Suprapubic skin (tissue), 4 donors: ENCODE measurements around the gene GALP. TPM values are rescaled to one million over a fixed set of nuclear protein-coding genes. Genes with fewer than 3 reads are reported as not detected.

Source experiments
- DNase-seq, 2 donors: peaks; one replicate each; pipeline ENCODE4 v3.0.0-alpha.2; 2019; ENCODE audit warnings: low spot score in 2 of 2
- H3K27ac ChIP-seq: fragments of 200-600 bp; sonication (generic); one replicate; pipeline ENCODE4 v1.5.1; 2019
- H3K27me3 ChIP-seq: fragments of 200-600 bp; sonication (generic); one replicate; pipeline ENCODE4 v1.5.1; 2019
- H3K36me3 ChIP-seq: fragments of 200-600 bp; sonication (generic); one replicate; pipeline ENCODE4 v1.5.1; 2019
- H3K4me1 ChIP-seq: fragments of 200-600 bp; sonication (generic); one replicate; pipeline ENCODE4 v1.5.1; 2019
- H3K4me3 ChIP-seq: fragments of 200-600 bp; sonication (generic); one replicate; pipeline ENCODE4 v1.5.1; 2019; ENCODE audit warnings: mild to moderate bottlenecking
- H3K9me3 ChIP-seq: fragments of 200-600 bp; sonication (generic); one replicate; pipeline ENCODE4 v1.5.1; 2019
- CTCF ChIP-seq, 2 donors: fragments of 200-600 bp in 1 of 2; fragments of 450-650 bp in 1 of 2; sonication (generic) in 1 of 2; IDR thresholded peaks; one replicate each; pipeline ENCODE4 v1.5.1; 2016 to 2019; ENCODE audit warnings: antibody characterized with exemption in 2 of 2, mild to moderate bottlenecking in 1 of 2, moderate library complexity in 1 of 2
- EP300 ChIP-seq: sonication (generic); formaldehyde crosslinking; IDR thresholded peaks from one replicate; pipeline ENCODE4 v1.6.1; 2017; ENCODE audit warnings: antibody characterized with exemption
- POLR2A ChIP-seq, 2 donors: fragments of 450-650 bp; IDR thresholded peaks; one replicate each; pipeline ENCODE4 v1.6.1; 2017; ENCODE audit warnings: antibody characterized with exemption in 2 of 2, mild to moderate bottlenecking in 2 of 2, moderate library complexity in 2 of 2
- POLR2AphosphoS5 ChIP-seq, 3 donors: sonication (generic); formaldehyde crosslinking; IDR thresholded peaks; one replicate each; pipeline ENCODE4 v1.6.1; 2017; ENCODE audit warnings: antibody characterized with exemption in 3 of 3
- WGBS: methylation state at CpG from one replicate; pipeline ENCODE4 v1.1.5; 2018; 5-methylcytosine and 5-hydroxymethylcytosine counted together
- total RNA-seq, 4 donors: library from RNA; depleted of rRNA; stranded (reverse); fragments of >200 nt; gene quantifications; one replicate each; pipeline ENCODE4 v1.1.0, GENCODE V29; 2016

The GALP gene
- total RNA-seq, 4 donors from 2014 or later = not detected

- Histone ChIP-seq H3K36me3 (peaks cover 35% of the 10 kb centered on the region), H3K4me1 (no peaks in the 10 kb centered on the region), H3K4me3 (no peak overlapping the region), H3K9me3 (no peaks in the 10 kb centered on the region), H3K27ac (no peak overlapping the region), H3K27me3 (no peaks in the 10 kb centered on the region)
- no peak for TF ChIP-seq CTCF (IDR thresholded peaks at IDR 0.05)
- no peak for TF ChIP-seq POLR2AphosphoS5 (IDR thresholded peaks at IDR 0.05)
- no peak for TF ChIP-seq EP300
- TF ChIP-seq POLR2A (IDR thresholded peaks at IDR 0.05) = no peak
- WGBS = 100% methylated on average over 2 of the region's 11 CpGs
- no peak for DNase-seq
These were observed 14.3 kb upstream of the GALP start for GRCh38 chr19:56161534-56161933.

- Histone ChIP-seq H3K9me3 (no peaks in the 10 kb centered on the region), H3K27me3 (no peaks in the 10 kb centered on the region), H3K4me1 (no peaks in the 10 kb centered on the region), H3K4me3 (no peak overlapping the region), H3K27ac (no peak overlapping the region), H3K36me3 (peaks cover 30% of the 10 kb centered on the region)
- DNase-seq = no peak
- 78% methylated on average over 9 of the region's 9 CpGs for whole genome bisulfite sequencing
- no peak for TF ChIP-seq CTCF (IDR thresholded peaks at IDR 0.05)
- TF ChIP-seq EP300 = no peak
- no peak for TF ChIP-seq POLR2AphosphoS5 (IDR thresholded peaks at IDR 0.05)
- no peak for TF ChIP-seq POLR2A (IDR thresholded peaks at IDR 0.05)
These were observed 13.6 kb upstream of the GALP start for GRCh38 chr19:56162258-56162657.

- Histone ChIP-seq H3K4me3 (no peak overlapping the region), H3K36me3 (peaks cover 24% of the 10 kb centered on the region), H3K9me3 (no peaks in the 10 kb centered on the region), H3K27me3 (no peaks in the 10 kb centered on the region), H3K27ac (no peak overlapping the region), H3K4me1 (no peaks in the 10 kb centered on the region)
- WGBS = 75% methylated on average over 10 of the region's 13 CpGs
- DNase-seq = no peak
- TF ChIP-seq POLR2A (IDR thresholded peaks at IDR 0.05) (no peak), CTCF (IDR thresholded peaks at IDR 0.05) (no peak), POLR2AphosphoS5 (IDR thresholded peaks at IDR 0.05) (no peak), EP300 (no peak)
These were observed 12.7 kb upstream of the GALP start for GRCh38 chr19:56163097-56163496.

- H3K27ac ChIP-seq = no peak overlapping the region
- H3K9me3 ChIP-seq = no peaks in the 10 kb centered on the region
- no peak overlapping the region for H3K4me3 ChIP-seq
- H3K36me3 ChIP-seq = no peaks in the 10 kb centered on the region
- H3K27me3 ChIP-seq = no peaks in the 10 kb centered on the region
- no peaks in the 10 kb centered on the region for H3K4me1 ChIP-seq
- WGBS = 49% methylated on average over 7 of the region's 7 CpGs
- no peak for DNase-seq
- no peak for TF ChIP-seq POLR2A (IDR thresholded peaks at IDR 0.05)
- TF ChIP-seq EP300 = no peak
- TF ChIP-seq CTCF (IDR thresholded peaks at IDR 0.05) = no peak
- no peak for TF ChIP-seq POLR2AphosphoS5 (IDR thresholded peaks at IDR 0.05)
These were observed 8.7 kb upstream of the GALP start for GRCh38 chr19:56167064-56167578.

GRCh38 chr19:56170261-56170660 is 5.5 kb upstream of the GALP start:
- DNase-seq = no peak
- Histone ChIP-seq H3K36me3 (no peaks in the 10 kb centered on the region), H3K9me3 (no peaks in the 10 kb centered on the region), H3K27me3 (peaks cover 18% of the 10 kb centered on the region), H3K4me3 (no peak overlapping the region), H3K4me1 (no peaks in the 10 kb centered on the region), H3K27ac (no peak overlapping the region)
- TF ChIP-seq POLR2AphosphoS5 (IDR thresholded peaks at IDR 0.05) = no peak
- no peak for TF ChIP-seq CTCF (IDR thresholded peaks at IDR 0.05)
- no peak for TF ChIP-seq POLR2A (IDR thresholded peaks at IDR 0.05)
- no peak for TF ChIP-seq EP300
- WGBS = 56% methylated on average over 14 of the region's 14 CpGs
